ENCODE measurements around the gene ACAN.

The ACAN gene

GRCh38 chr15:88765212-88765611, 38.0 kb upstream of the ACAN start:
- DNase-seq (ENCODE audit: extremely low read depth, insufficient read length), result no peak
- Histone ChIP-seq H3K4me3 (replicated peaks; ENCODE audit: low read depth, low read length) (no peak overlapping the region), H3K27me3 (replicated peaks; ENCODE audit: control insufficient read depth, insufficient read depth, low read length) (no peaks in the 10 kb centered on the region; the same call in 1 of the 2 replicates), H3K36me3 (ENCODE audit: control insufficient read depth, insufficient read depth, low read length) (no peaks in the 10 kb centered on the region)
- no peak for TF ChIP-seq CTCF (IDR thresholded peaks at IDR 0.05; ENCODE audit: insufficient read depth, low read length, poor library complexity, severe bottlenecking)

- DNase-seq (ENCODE audit: extremely low read depth, insufficient read length), result peak; percentile 1
- no peak for TF ChIP-seq CTCF (IDR thresholded peaks at IDR 0.05; ENCODE audit: insufficient read depth, low read length, poor library complexity, severe bottlenecking)
- H3K4me3 ChIP-seq (replicated peaks; ENCODE audit: low read depth, low read length), result no peak overlapping the region
- H3K36me3 ChIP-seq (ENCODE audit: control insufficient read depth, insufficient read depth, low read length), result no peaks in the 10 kb centered on the region
- no peaks in the 10 kb centered on the region for H3K27me3 ChIP-seq (replicated peaks; ENCODE audit: control insufficient read depth, insufficient read depth, low read length)
These were observed 33.9 kb upstream of the ACAN start for GRCh38 chr15:88769161-88769971.

- Histone ChIP-seq H3K4me3 (replicated peaks; ENCODE audit: low read depth, low read length) (no peak overlapping the region), H3K36me3 (ENCODE audit: control insufficient read depth, insufficient read depth, low read length) (no peaks in the 10 kb centered on the region), H3K27me3 (replicated peaks; ENCODE audit: control insufficient read depth, insufficient read depth, low read length) (no peaks in the 10 kb centered on the region)
- no peak for DNase-seq (ENCODE audit: extremely low read depth, insufficient read length)
- no peak for TF ChIP-seq CTCF (IDR thresholded peaks at IDR 0.05; ENCODE audit: insufficient read depth, low read length, poor library complexity, severe bottlenecking)
These were observed 27.5 kb upstream of the ACAN start for GRCh38 chr15:88775776-88776175.

GRCh38 chr15:88776646-88777045, 26.6 kb upstream of the ACAN start:
- no peaks in the 10 kb centered on the region for H3K27me3 ChIP-seq (replicated peaks; ENCODE audit: control insufficient read depth, insufficient read depth, low read length)
- no peak overlapping the region for H3K4me3 ChIP-seq (replicated peaks; ENCODE audit: low read depth, low read length)
- no peak for DNase-seq (ENCODE audit: extremely low read depth, insufficient read length)
- no peaks in the 10 kb centered on the region for H3K36me3 ChIP-seq (ENCODE audit: control insufficient read depth, insufficient read depth, low read length)
- TF ChIP-seq CTCF (IDR thresholded peaks at IDR 0.05; ENCODE audit: insufficient read depth, low read length, poor library complexity, severe bottlenecking), result no peak

- no peak for TF ChIP-seq CTCF (IDR thresholded peaks at IDR 0.05; ENCODE audit: insufficient read depth, low read length, poor library complexity, severe bottlenecking)
- H3K4me3 ChIP-seq (replicated peaks; ENCODE audit: low read depth, low read length), result no peak overlapping the region
These were observed 23.3 kb upstream of the ACAN start for GRCh38 chr15:88779944-88780343.

More at GRCh38 chr15:88779944-88780343, 23.3 kb upstream of the ACAN start:
- Histone ChIP-seq H3K36me3 (ENCODE audit: control insufficient read depth, insufficient read depth, low read length) (no peaks in the 10 kb centered on the region), H3K27me3 (replicated peaks; ENCODE audit: control insufficient read depth, insufficient read depth, low read length) (no peaks in the 10 kb centered on the region; the same call in 1 of the 2 replicates)
- no peak for DNase-seq (ENCODE audit: extremely low read depth, insufficient read length)

Measured in GM06990 (cell line).